Smooth muscle cell (in vitro differentiated cells): ENCODE results near the gene POLR2J2. TPM values are rescaled to one million over a fixed set of nuclear protein-coding genes. Genes with fewer than 3 reads are reported as not detected.
"Not testable (repeated sequence)": the region's sequence is repeated elsewhere in the genome, so short reads cannot be mapped to it uniquely, and the experiment has no call there.

Experiments used
- DNase-seq: peaks from one replicate; lab custom pipeline; 2025; ENCODE audit not compliant: unreplicated experiment; lab: John Stamatoyannopoulos, UW
- H2AFZ ChIP-seq: fragments of 200-600 bp; sonication (generic); 2 replicates; pipeline ENCODE4 v1.6.0; 2016; ENCODE audit warnings: antibody characterized with exemption, low read depth, mild to moderate bottlenecking
- H3F3A ChIP-seq: fragments of 200-600 bp; sonication (generic); 2 replicates; pipeline ENCODE4 v1.6.0; 2017; ENCODE audit warnings: antibody characterized with exemption, low read depth
- H3K27ac ChIP-seq: fragments of 200-600 bp; sonication (generic); 2 replicates; pipeline ENCODE4 v1.5.1; 2016; ENCODE audit warnings: low read depth, mild to moderate bottlenecking
- H3K27me3 ChIP-seq: fragments of 200-600 bp; sonication (generic); 2 replicates; pipeline ENCODE4 v1.6.1; 2016; ENCODE audit warnings: low read depth, mild to moderate bottlenecking
- H3K36me3 ChIP-seq: fragments of 200-600 bp; sonication (generic); 2 replicates; pipeline ENCODE4 v1.5.1; 2016; ENCODE audit warnings: low read depth
- H3K4me1 ChIP-seq: fragments of 200-600 bp; sonication (generic); 2 replicates; pipeline ENCODE4 v1.5.1; 2016; ENCODE audit warnings: low read depth
- H3K4me2 ChIP-seq: fragments of 200-600 bp; sonication (generic); 2 replicates; pipeline ENCODE4 v1.6.0; 2016; ENCODE audit warnings: mild to moderate bottlenecking
- H3K4me3 ChIP-seq: fragments of 200-600 bp; sonication (generic); 2 replicates; pipeline ENCODE4 v1.5.1; 2016; ENCODE audit warnings: mild to moderate bottlenecking
- H3K79me2 ChIP-seq: fragments of 200-600 bp; sonication (generic); 2 replicates; pipeline ENCODE4 v1.6.0; 2016; ENCODE audit warnings: low read depth, mild to moderate bottlenecking
- H3K9ac ChIP-seq: fragments of 200-600 bp; sonication (generic); 2 replicates; pipeline ENCODE4 v1.6.0; 2016; ENCODE audit warnings: low read depth
- H3K9me3 ChIP-seq: fragments of 200-600 bp; sonication (generic); replicated peaks from 2 replicates; pipeline ENCODE4 v1.5.1; 2016; ENCODE audit warnings: low read depth
- H4K20me1 ChIP-seq: fragments of 200-600 bp; sonication (generic); 2 replicates; pipeline ENCODE4 v1.6.0; 2016; ENCODE audit warnings: low read depth
- WGBS: methylation state at CpG from one replicate; pipeline ENCODE4 v1.1.7; 2016; ENCODE audit warnings: low lambda C conversion rate; 5-methylcytosine and 5-hydroxymethylcytosine counted together
- polyA plus RNA-seq: library from polyadenylated mRNA; unstranded; fragments of >200 nt; fragmentation: Nextera tagmentation; extraction: Ambion mirVana; gene quantifications from 2 replicates; pipeline ENCODE4 v1.2.1, GENCODE V29; 2016
- small RNA-seq: library from RNA; depleted of rRNA; stranded (forward); fragments of <200 nt; gene quantifications from one replicate; pipeline ENCODE3, GENCODE V24; 2014
- total RNA-seq: library from RNA; depleted of rRNA; stranded (reverse); fragments of >200 nt; gene quantifications from 2 replicates; pipeline ENCODE4 v1.2.3, GENCODE V29; 2014

POLR2J2 gene
- total and polyA plus RNA-seq, 2 experiments from 2014 or later = 0.10 to 2.9 TPM

GRCh38 chr7:102616507-102617125 is 54.8 kb downstream of the POLR2J2 start, which contains the start of gene RASA4:
Gene RASA4, minus strand, starts transcription at chr7:102616756. Its CDS starts 67 bp downstream, at chr7:102616689.
- H3K27ac ChIP-seq, H3K27me3 ChIP-seq, H3K36me3 ChIP-seq, H3F3A ChIP-seq, H3K4me1 ChIP-seq, H3K9me3 ChIP-seq, H3K4me3 ChIP-seq, H2AFZ ChIP-seq, DNase-seq, H4K20me1 ChIP-seq, H3K9ac ChIP-seq, H3K79me2 ChIP-seq: not testable (repeated sequence)
- H3K4me2 ChIP-seq = peak within 1 kb of the TSS; percentile 65
- WGBS = 2% methylated on average over 7 of the region's 62 CpGs

Small RNA genes lying within 50 kb of the gene (small RNA-seq; reads per million reads assigned to genes)
- gene AC105052.3 (not detected), gene UPK3BL1 (not detected)

Other genes starting within 250 kb of the POLR2J2 start
- 43.0 and 47.1 TPM in 2 replicates for gene ORAI2, start 238.1 kb downstream of the POLR2J2 start, total RNA-seq
- gene ORAI2, start 238.1 kb downstream of the POLR2J2 start, polyA plus RNA-seq = 66.1 and 69.8 TPM in 2 replicates
- 7.0 and 17.7 TPM in 2 replicates for gene ALKBH4, start 206.8 kb downstream of the POLR2J2 start, total RNA-seq
- gene ALKBH4, start 206.8 kb downstream of the POLR2J2 start, polyA plus RNA-seq = 15.7 and 16.0 TPM in 2 replicates
- 10.0 and 13.1 TPM in 2 replicates for gene LRWD1, start 206.7 kb downstream of the POLR2J2 start, total RNA-seq
- 21.2 and 23.5 TPM in 2 replicates for gene LRWD1, start 206.7 kb downstream of the POLR2J2 start, polyA plus RNA-seq
- gene POLR2J, start 192.7 kb downstream of the POLR2J2 start, total RNA-seq = 12.7 and 13.1 TPM in 2 replicates
- 92.2 and 94.4 TPM in 2 replicates for gene POLR2J, start 192.7 kb downstream of the POLR2J2 start, polyA plus RNA-seq
- 2.1 and 4.2 TPM in 2 replicates for gene RASA4B, start 153.9 kb downstream of the POLR2J2 start, total RNA-seq
- 3.5 and 4.6 TPM in 2 replicates for gene RASA4B, start 153.9 kb downstream of the POLR2J2 start, polyA plus RNA-seq
- 0.40 TPM in 1 of 2 replicates, not detected in the other for gene UPK3BL2, start 128.0 kb downstream of the POLR2J2 start, total RNA-seq
- 0.75 and 3.6 TPM in 2 replicates for gene UPK3BL2, start 128.0 kb downstream of the POLR2J2 start, polyA plus RNA-seq
- gene SPDYE2, start 120.4 kb downstream of the POLR2J2 start, total RNA-seq = not detected in 2 replicates
- 0.86 and 3.1 TPM in 2 replicates for gene SPDYE2, start 120.4 kb downstream of the POLR2J2 start, polyA plus RNA-seq
- gene POLR2J3, start 99.1 kb downstream of the POLR2J2 start, total RNA-seq = 2.8 and 6.5 TPM in 2 replicates
- gene POLR2J3, start 99.1 kb downstream of the POLR2J2 start, polyA plus RNA-seq = 50.2 and 54.2 TPM in 2 replicates
- 6.9 and 12.2 TPM in 2 replicates for gene RASA4, start 54.9 kb downstream of the POLR2J2 start, total RNA-seq
- gene RASA4, start 54.9 kb downstream of the POLR2J2 start, polyA plus RNA-seq = 6.9 and 11.6 TPM in 2 replicates
- 6.6 and 16.6 TPM in 2 replicates for gene UPK3BL1, start 28.9 kb downstream of the POLR2J2 start, total RNA-seq
- gene UPK3BL1, start 28.9 kb downstream of the POLR2J2 start, polyA plus RNA-seq = 21.1 and 25.0 TPM in 2 replicates
- not detected in 2 replicates for gene SPDYE2B, start 21.3 kb downstream of the POLR2J2 start, total RNA-seq
- gene SPDYE2B, start 21.3 kb downstream of the POLR2J2 start, polyA plus RNA-seq = not detected in 2 replicates
- 2.0 and 6.0 TPM in 2 replicates for gene FAM185A, start 77.3 kb upstream of the POLR2J2 start, total RNA-seq
- gene FAM185A, start 77.3 kb upstream of the POLR2J2 start, polyA plus RNA-seq = 5.3 and 6.3 TPM in 2 replicates
- 14.7 and 23.0 TPM in 2 replicates for gene LRRC17, start 241.3 kb upstream of the POLR2J2 start, total RNA-seq
- 5.5 and 6.2 TPM in 2 replicates for gene LRRC17, start 241.3 kb upstream of the POLR2J2 start, polyA plus RNA-seq